CD14-positive monocyte (primary cell): ENCODE results near the gene C12orf43. TPM values are rescaled to one million over a fixed set of nuclear protein-coding genes. Genes with fewer than 3 reads are reported as not detected.

ENCODE experiments used
- DNase-seq, 3 donors: peaks; one replicate each; pipeline ENCODE4 v3.0.0-alpha.2; 2011 to 2022
- H2AFZ ChIP-seq: 2 replicates; pipeline ENCODE4 v1.6.0; 2012; ENCODE audit warnings: mild to moderate bottlenecking, low read depth, low read length, inconsistent platforms; ENCODE audit not compliant: insufficient read depth, poor library complexity, severe bottlenecking
- H3K27ac ChIP-seq, 2 donors: 1 replicate in 1 of 2; 2 replicates in 1 of 2; pipeline ENCODE4 v1.5.1; 2012 to 2013; ENCODE audit warnings: low read length in 2 of 2, control low read depth in 1 of 2, inconsistent platforms in 1 of 2, low read depth in 1 of 2, mild to moderate bottlenecking in 1 of 2
- H3K27me3 ChIP-seq, 2 donors: one replicate each; pipeline versions ENCODE4 v1.6.0 to v1.6.1; 2011 to 2013; ENCODE audit warnings: low read length in 2 of 2; ENCODE audit not compliant: control insufficient read depth in 2 of 2, insufficient read depth in 2 of 2
- H3K36me3 ChIP-seq, 2 donors: replicated peaks in 1 of 2; 1 replicate in 1 of 2; 2 replicates in 1 of 2; pipeline versions ENCODE4 v1.5.1 to v1.6.1; 2012 to 2013; ENCODE audit warnings: low read length in 2 of 2, control low read depth in 1 of 2, inconsistent platforms in 1 of 2, mild to moderate bottlenecking in 1 of 2; ENCODE audit not compliant: insufficient read depth in 2 of 2, control insufficient read depth in 1 of 2
- H3K4me1 ChIP-seq, 2 donors: 1 replicate in 1 of 2; 2 replicates in 1 of 2; pipeline versions ENCODE4 v1.5.1 to v1.6.1; 2012 to 2013; ENCODE audit warnings: low read length in 2 of 2, control low read depth in 1 of 2, inconsistent platforms in 1 of 2, mild to moderate bottlenecking in 1 of 2, moderate library complexity in 1 of 2; ENCODE audit not compliant: insufficient read depth in 2 of 2, control insufficient read depth in 1 of 2
- H3K4me2 ChIP-seq: replicated peaks from 2 replicates; pipeline ENCODE3; 2012; ENCODE audit warnings: low read length, moderate library complexity, mild to moderate bottlenecking; ENCODE audit not compliant: poor library complexity, severe bottlenecking; ENCODE audit errors: extremely low read depth
- H3K4me3 ChIP-seq, 3 experiments: fragments of 200-600 bp in 1 of 3; sonication (generic) in 1 of 3; replicated peaks in 1 of 3; 1 replicate in 2 of 3; 2 replicates in 1 of 3; pipeline ENCODE4 v1.5.1; 2011 to 2013; ENCODE audit warnings: low read length in 3 of 3, mild to moderate bottlenecking in 3 of 3, control low read depth in 2 of 3, low read depth in 2 of 3, inconsistent platforms in 1 of 3, moderate library complexity in 1 of 3
- H3K79me2 ChIP-seq: 2 replicates; pipeline ENCODE4 v1.6.0; 2012; ENCODE audit warnings: mild to moderate bottlenecking, control low read depth, inconsistent platforms, low read length, moderate library complexity; ENCODE audit not compliant: insufficient read depth
- H3K9ac ChIP-seq: 2 replicates; pipeline ENCODE4 v1.6.0; 2017; ENCODE audit warnings: low read length, mild to moderate bottlenecking; ENCODE audit not compliant: insufficient read depth, poor library complexity, severe bottlenecking
- H3K9me3 ChIP-seq, 2 donors: replicated peaks in 1 of 2; 1 replicate in 1 of 2; 2 replicates in 1 of 2; pipeline versions ENCODE4 v1.5.1 to v1.6.1; 2012 to 2013; ENCODE audit warnings: low read length in 2 of 2, control low read depth in 1 of 2; ENCODE audit not compliant: control insufficient read depth in 1 of 2, insufficient read depth in 1 of 2
- H4K20me1 ChIP-seq: 2 replicates; pipeline ENCODE4 v1.6.0; 2012; ENCODE audit warnings: mild to moderate bottlenecking, low read length, control low read depth, moderate library complexity; ENCODE audit not compliant: insufficient read depth
- H3K27ac Mint-ChIP-seq, 7 donors: one replicate each; pipeline ENCODE4 v1.8.0; 2020; ENCODE audit warnings: mild to moderate bottlenecking in 7 of 7, mixed read lengths in 7 of 7, moderate library complexity in 6 of 7, inconsistent platforms in 2 of 7
- H3K27me3 Mint-ChIP-seq, 3 donors: one replicate each; pipeline ENCODE4 v1.8.0; 2021 to 2022; ENCODE audit warnings: low read depth in 3 of 3, mild to moderate bottlenecking in 3 of 3, mixed read lengths in 3 of 3, moderate library complexity in 3 of 3, inconsistent platforms in 1 of 3
- H3K36me3 Mint-ChIP-seq, 2 donors: one replicate each; pipeline ENCODE4 v1.8.0; 2020; ENCODE audit warnings: mixed read lengths in 2 of 2, inconsistent platforms in 1 of 2, mild to moderate bottlenecking in 1 of 2
- H3K4me1 Mint-ChIP-seq: one replicate; pipeline ENCODE4 v1.8.0; 2020; ENCODE audit warnings: mild to moderate bottlenecking, mixed read lengths
- H3K4me3 Mint-ChIP-seq, 2 donors: one replicate each; pipeline ENCODE4 v1.8.0; 2020; ENCODE audit warnings: mild to moderate bottlenecking in 2 of 2, mixed read lengths in 2 of 2, moderate library complexity in 1 of 2
- H3K9me3 Mint-ChIP-seq, 7 donors: one replicate each; pipeline ENCODE4 v1.8.0; 2020 to 2022; ENCODE audit warnings: mixed read lengths in 7 of 7, mild to moderate bottlenecking in 6 of 7, moderate library complexity in 6 of 7, inconsistent platforms in 2 of 7
- CTCF ChIP-seq: fragments of 200-600 bp; IDR thresholded peaks from one replicate; pipeline ENCODE4 v1.8.0; 2022; ENCODE audit warnings: antibody characterized with exemption, mild to moderate bottlenecking
- WGBS: methylation state at CpG from one replicate; pipeline ENCODE4 v1.1.5; 2013; ENCODE audit warnings: missing lambda C conversion rate; ENCODE audit not compliant: insufficient coverage; 5-methylcytosine and 5-hydroxymethylcytosine counted together
- intact Hi-C, 2 donors: fragments of 100-400 bp; cut with micrococcal nuclease; formaldehyde crosslinking; loops; one replicate each; pipeline versions ENCODE4 v1.15.0 to v1.15.1; 2023
- polyA plus RNA-seq, 3 donors: library from polyadenylated mRNA; depleted of rRNA in 1 of 3; unstranded in 2 of 3; stranded (reverse) in 1 of 3; fragments of 300-500 nt in 2 of 3; fragments of >200 nt in 1 of 3; fragmentation: Illumina TruSeq in 2 of 3; gene quantifications; 1 replicate in 2 of 3; 2 replicates in 1 of 3; pipeline ENCODE4 v1.2.3, GENCODE V29; 2012 to 2021

C12orf43 gene
- polyA plus RNA-seq, 3 donors: 7.2 to 10.9 (median 9.6) TPM

DNA sequence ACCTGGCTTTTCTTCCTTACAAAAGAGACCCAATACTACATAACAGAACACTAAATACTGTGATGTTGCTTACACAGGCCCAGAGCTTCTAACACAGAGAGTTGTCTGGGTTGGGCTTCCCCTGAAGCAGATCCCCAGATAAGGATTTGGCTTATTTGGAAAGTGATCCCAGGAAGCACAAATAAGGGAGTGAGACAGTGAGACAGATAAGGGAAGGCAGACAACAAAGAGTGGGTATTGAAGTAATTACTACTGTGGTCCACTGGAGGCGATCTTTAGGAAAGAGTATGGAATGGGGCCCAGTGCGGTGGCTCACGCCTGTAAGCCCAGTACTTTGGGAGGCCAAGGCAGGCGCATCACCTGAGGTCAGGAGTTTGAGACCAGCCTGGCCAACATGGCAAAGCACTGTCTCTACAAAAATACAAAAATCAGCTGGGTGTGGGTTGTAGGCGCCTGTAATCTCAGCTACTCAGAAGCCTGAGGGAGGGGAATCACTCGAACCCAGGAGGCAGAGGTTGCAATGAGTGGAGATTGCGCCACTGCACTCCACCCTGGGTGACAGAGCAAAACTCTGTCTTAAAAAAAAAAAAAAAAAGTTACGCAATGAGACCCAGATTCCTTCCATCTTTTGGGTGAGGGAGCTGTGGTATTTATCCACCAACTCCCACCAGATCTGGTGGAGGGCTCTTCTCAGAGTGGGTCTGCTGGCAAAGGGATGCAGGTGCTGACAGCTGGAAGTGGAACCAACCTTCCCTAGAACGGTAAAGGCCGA lies 10.2 kb upstream of the C12orf43 start:
- H3K9me3 ChIP-seq: peaks cover 12 to 15% of the 10 kb centered on the region in 2 donors
- H3K27ac ChIP-seq: peak overlapping the region; percentile 74 to 83
- Mint-ChIP-seq H3K27me3 (peaks cover 0 to 4% (median 0%) of the 10 kb centered on the region in 3 donors), H3K27ac (peak overlapping the region; percentile 86 to 92 (median 92)), H3K9me3 (peaks cover 4 to 23% (median 18%) of the 10 kb centered on the region in 7 donors), H3K36me3 (peaks cover 30 to 65% of the 10 kb centered on the region in 2 donors), H3K4me1 (peaks cover 22% of the 10 kb centered on the region), H3K4me3 (peak overlapping the region in 1 of 2 donors; percentile 13)
- no peak overlapping the region for H3K9ac ChIP-seq
- H3K79me2 ChIP-seq: no peaks in the 10 kb centered on the region
- peak overlapping the region in 1 of 3 experiments; percentile 18 for H3K4me3 ChIP-seq
- H2AFZ ChIP-seq: no peak overlapping the region
- peaks cover 0 to 40% of the 10 kb centered on the region in 2 donors for H3K36me3 ChIP-seq
- peak; percentile 14 for TF ChIP-seq CTCF
- WGBS: 98% methylated on average over 4 of the region's 10 CpGs
- intact Hi-C loops: no loop called here
- H4K20me1 ChIP-seq: no peaks in the 10 kb centered on the region
- peaks cover 27 to 32% of the 10 kb centered on the region in 2 donors for H3K4me1 ChIP-seq
- DNase-seq: peak; percentile 43 to 60 (median 54)
- no peak overlapping the region for H3K4me2 ChIP-seq
- H3K27me3 ChIP-seq: no peaks in the 10 kb centered on the region

GRCh38 chr12:121025442-121026226 lies 9.3 kb upstream of the C12orf43 start:
- no peak for TF ChIP-seq CTCF
- intact Hi-C loops: no loop called here
- H3K9me3 ChIP-seq: peaks cover 12 to 15% of the 10 kb centered on the region in 2 donors
- H2AFZ ChIP-seq: no peak overlapping the region
- H3K27me3 ChIP-seq: no peaks in the 10 kb centered on the region
- peaks cover 27 to 32% of the 10 kb centered on the region in 2 donors for H3K4me1 ChIP-seq
- H3K4me3 Mint-ChIP-seq: no peak overlapping the region
- H3K4me1 Mint-ChIP-seq: peaks cover 22% of the 10 kb centered on the region
- peak overlapping the region in 1 of 3 experiments; percentile 11 for H3K4me3 ChIP-seq
- peaks cover 4 to 23% (median 18%) of the 10 kb centered on the region in 7 donors for H3K9me3 Mint-ChIP-seq
- H4K20me1 ChIP-seq: no peaks in the 10 kb centered on the region
- H3K27ac Mint-ChIP-seq: peak overlapping the region; percentile 86 to 92 (median 89)
- H3K27ac ChIP-seq: peak overlapping the region in 1 of 2 donors; percentile 83
- no peak overlapping the region for H3K4me2 ChIP-seq
- no peaks in the 10 kb centered on the region for H3K79me2 ChIP-seq
- H3K27me3 Mint-ChIP-seq: peaks cover 0 to 4% (median 0%) of the 10 kb centered on the region in 3 donors
- H3K36me3 ChIP-seq: peaks cover 0 to 37% of the 10 kb centered on the region in 2 donors
- peaks cover 22 to 62% of the 10 kb centered on the region in 2 donors for H3K36me3 Mint-ChIP-seq
- DNase-seq: no peak
- no peak overlapping the region for H3K9ac ChIP-seq
- WGBS: 96% methylated on average over 8 of the region's 11 CpGs
